NT2/D1 (cell line): Measurements from ENCODE around the gene KCNK3.

Experiments
- DNase-seq: peaks from one replicate; pipeline ENCODE4 v3.0.0-alpha.2; 2011; ENCODE audit warnings: low read depth, low spot score
- H3K27me3 ChIP-seq: 2 replicates; pipeline ENCODE4 v1.6.0; 2011; ENCODE audit warnings: mild to moderate bottlenecking; ENCODE audit not compliant: insufficient read length, insufficient read depth
- H3K36me3 ChIP-seq: 2 replicates; pipeline ENCODE4 v1.6.1; 2011; ENCODE audit warnings: mild to moderate bottlenecking, low read length, mixed read lengths; ENCODE audit not compliant: insufficient read depth, insufficient read length
- H3K4me1 ChIP-seq: 2 replicates; pipeline ENCODE4 v1.5.1; 2011; ENCODE audit not compliant: insufficient read depth, insufficient read length
- H3K4me3 ChIP-seq: 2 replicates; pipeline ENCODE4 v1.5.1; 2011; ENCODE audit warnings: low read depth; ENCODE audit not compliant: insufficient read length
- H3K9ac ChIP-seq: 2 replicates; pipeline ENCODE4 v1.6.0; 2011; ENCODE audit warnings: low read depth; ENCODE audit not compliant: insufficient read length
- H3K9me3 ChIP-seq: 2 replicates; pipeline ENCODE4 v1.5.1; 2011; ENCODE audit warnings: mild to moderate bottlenecking, low read length; ENCODE audit not compliant: insufficient read depth
- SUZ12 ChIP-seq: IDR thresholded peaks from 2 replicates; pipeline ENCODE4 v1.6.1; 2011; ENCODE audit not compliant: insufficient read length, insufficient read depth; ENCODE audit errors: extremely low read depth
- YY1 ChIP-seq: IDR thresholded peaks from 2 replicates; pipeline ENCODE4 v1.6.1; 2011; ENCODE audit not compliant: insufficient read length, insufficient read depth
- ZNF274 ChIP-seq: IDR thresholded peaks from 2 replicates; pipeline ENCODE4 v1.6.1; 2011; ENCODE audit warnings: mild to moderate bottlenecking, low read depth, low read length

KCNK3 gene

GRCh38 chr2:26692897-26693849 lies 651 bp downstream of the KCNK3 start:
- Histone ChIP-seq H3K36me3 (no peaks in the 10 kb centered on the region), H3K4me1 (peaks cover 2% of the 10 kb centered on the region), H3K4me3 (peak overlapping the region; percentile 30), H3K9ac (no peak overlapping the region), H3K9me3 (no peaks in the 10 kb centered on the region), H3K27me3 (peaks cover 62% of the 10 kb centered on the region)
- no peak for TF ChIP-seq YY1
- no peak for TF ChIP-seq SUZ12
- TF ChIP-seq ZNF274: no peak
- peak; percentile 58 for DNase-seq

DNA sequence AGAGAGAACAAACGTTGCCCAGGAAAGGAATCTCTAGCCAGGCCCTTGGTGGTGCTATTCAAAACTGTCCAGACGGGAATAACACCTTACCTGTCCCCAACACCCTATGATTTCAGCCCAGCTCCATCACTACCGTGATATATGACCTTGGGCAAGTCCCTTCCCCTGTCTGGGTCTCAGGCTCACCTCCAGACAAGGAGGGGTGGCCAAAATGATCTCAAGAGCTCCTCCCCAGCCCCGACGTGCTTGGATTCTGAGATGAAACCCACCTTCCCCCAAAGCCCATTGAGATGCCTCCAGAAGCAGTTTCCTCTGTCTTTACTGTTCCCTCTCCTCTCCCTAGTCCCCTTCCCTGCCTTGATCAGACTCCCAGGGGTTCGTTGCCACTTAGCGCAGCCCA lies 1.5 kb downstream of the KCNK3 start:
- no peak for TF ChIP-seq ZNF274
- no peak for TF ChIP-seq YY1
- TF ChIP-seq SUZ12: no peak
- H3K36me3 ChIP-seq: no peaks in the 10 kb centered on the region
- H3K9me3 ChIP-seq: no peaks in the 10 kb centered on the region
- H3K4me3 ChIP-seq: no peak overlapping the region
- H3K27me3 ChIP-seq: peaks cover 62% of the 10 kb centered on the region
- no peak overlapping the region for H3K9ac ChIP-seq
- H3K4me1 ChIP-seq: peaks cover 2% of the 10 kb centered on the region
- no peak for DNase-seq

DNA sequence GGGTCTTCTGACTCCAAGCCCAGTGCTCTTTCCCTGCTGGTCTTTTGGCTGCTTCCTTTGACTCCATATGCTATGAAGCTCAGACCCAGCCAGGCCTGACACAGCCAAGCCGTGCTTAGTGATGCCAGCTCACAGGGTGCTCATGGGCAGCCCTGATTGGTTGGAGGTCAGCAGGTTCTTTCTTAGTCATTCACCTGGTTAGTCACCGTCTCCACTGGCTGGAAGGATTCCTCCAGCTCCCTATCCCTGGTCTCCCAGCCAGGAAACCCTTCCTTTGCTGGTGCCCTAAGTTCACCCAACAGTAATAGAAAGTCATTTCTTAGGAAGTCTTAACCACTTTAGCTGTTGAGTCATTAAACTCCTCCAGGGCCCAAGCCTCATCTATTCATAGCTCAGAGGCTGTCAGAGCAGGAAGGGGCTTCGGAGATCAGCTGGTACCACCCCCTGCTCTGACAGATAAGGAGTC lies 3.9 kb downstream of the KCNK3 start:
- H3K4me1 ChIP-seq: peaks cover 2% of the 10 kb centered on the region
- H3K36me3 ChIP-seq: no peaks in the 10 kb centered on the region
- no peak overlapping the region for H3K9ac ChIP-seq
- TF ChIP-seq SUZ12: no peak
- no peak for TF ChIP-seq YY1
- TF ChIP-seq ZNF274: no peak
- no peaks in the 10 kb centered on the region for H3K9me3 ChIP-seq
- H3K4me3 ChIP-seq: no peak overlapping the region
- no peak for DNase-seq
- peaks cover 49% of the 10 kb centered on the region for H3K27me3 ChIP-seq

DNA sequence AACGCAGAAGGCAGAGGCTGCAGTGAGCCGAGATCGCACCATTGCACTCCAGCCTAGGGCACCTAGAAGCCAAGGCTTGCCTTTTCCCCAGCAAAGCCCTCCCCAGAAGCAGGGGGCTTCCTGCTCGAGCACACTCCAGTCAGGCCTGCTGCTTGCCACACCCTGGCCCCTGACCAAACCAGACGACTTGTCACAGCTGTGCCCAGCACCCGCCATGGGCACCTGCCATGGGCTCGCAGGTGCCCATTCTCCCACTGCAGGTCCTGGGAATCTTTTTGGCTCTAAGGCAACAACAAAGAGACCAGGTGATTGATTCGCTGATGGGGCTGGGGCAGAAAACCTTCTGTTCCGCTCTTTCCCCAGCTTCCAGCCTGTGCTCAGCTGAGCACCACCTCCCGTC lies 4.9 kb downstream of the KCNK3 start:
- Histone ChIP-seq H3K27me3 (peaks cover 42% of the 10 kb centered on the region), H3K4me1 (peaks cover 2% of the 10 kb centered on the region), H3K9me3 (no peaks in the 10 kb centered on the region), H3K4me3 (no peak overlapping the region), H3K9ac (no peak overlapping the region), H3K36me3 (no peaks in the 10 kb centered on the region)
- no peak for DNase-seq
- TF ChIP-seq YY1 (no peak), SUZ12 (no peak), ZNF274 (no peak)

- TF ChIP-seq SUZ12: no peak
- Histone ChIP-seq H3K4me3 (no peak overlapping the region), H3K36me3 (no peaks in the 10 kb centered on the region), H3K9ac (no peak overlapping the region), H3K27me3 (peaks cover 27% of the 10 kb centered on the region), H3K9me3 (no peaks in the 10 kb centered on the region), H3K4me1 (peaks cover 2% of the 10 kb centered on the region)
- no peak for DNase-seq
Observed at GRCh38 chr2:26699295-26699694, 6.8 kb downstream of the KCNK3 start.

GRCh38 chr2:26700078-26700477 lies 7.6 kb downstream of the KCNK3 start:
- DNase-seq: no peak
- Histone ChIP-seq H3K4me3 (no peak overlapping the region), H3K4me1 (peaks cover 4% of the 10 kb centered on the region), H3K27me3 (peaks cover 19% of the 10 kb centered on the region), H3K9me3 (no peaks in the 10 kb centered on the region), H3K36me3 (no peaks in the 10 kb centered on the region), H3K9ac (no peak overlapping the region)
- TF ChIP-seq SUZ12 (no peak), YY1 (no peak)

DNA sequence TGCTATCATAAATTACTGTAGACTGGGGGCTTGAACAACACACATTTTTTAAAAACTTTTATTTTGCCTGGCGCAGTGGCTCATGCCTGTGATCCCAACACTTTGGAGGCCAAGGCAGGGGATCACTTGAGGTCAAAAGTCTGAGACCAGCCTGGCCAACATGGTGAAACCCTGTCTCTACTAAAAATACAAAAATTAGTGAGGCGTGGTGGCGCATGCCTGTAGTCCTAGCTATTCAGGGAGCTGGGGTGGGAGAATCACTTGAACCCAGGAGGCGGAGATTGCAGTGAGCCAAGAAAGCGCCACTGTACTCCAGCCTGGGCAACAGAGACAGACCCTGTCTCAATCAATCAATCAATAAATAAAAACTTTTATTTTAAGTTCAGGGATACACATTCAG lies 9.1 kb downstream of the KCNK3 start:
- peaks cover 6% of the 10 kb centered on the region for H3K27me3 ChIP-seq
- H3K4me1 ChIP-seq: peaks cover 9% of the 10 kb centered on the region
- TF ChIP-seq SUZ12: no peak
- no peak for TF ChIP-seq YY1
- TF ChIP-seq ZNF274: no peak
- no peak overlapping the region for H3K9ac ChIP-seq
- no peaks in the 10 kb centered on the region for H3K36me3 ChIP-seq
- DNase-seq: no peak
- H3K4me3 ChIP-seq: no peak overlapping the region
- no peaks in the 10 kb centered on the region for H3K9me3 ChIP-seq
